SU-DHL-6 (cell line): ENCODE data around the gene ZNF385C.

Experiments
- H2AFZ ChIP-seq: fragments of 200-600 bp; sonication (generic); 2 replicates; pipeline ENCODE4 v1.6.1; 2014; ENCODE audit warnings: low read depth, mild to moderate bottlenecking, moderate library complexity, mixed read lengths, antibody characterized with exemption, low read length; ENCODE audit not compliant: severe bottlenecking
- H3F3A ChIP-seq: fragments of 200-600 bp; shearing (Covaris generic); 2 replicates; pipeline ENCODE4 v1.6.0; 2016; ENCODE audit warnings: antibody characterized with exemption, mild to moderate bottlenecking; ENCODE audit not compliant: insufficient read depth
- H3K27ac ChIP-seq: fragments of 200-600 bp; sonication (generic); 2 replicates; pipeline ENCODE4 v1.5.1; 2016; ENCODE audit warnings: low read depth, mild to moderate bottlenecking, low read length, moderate library complexity, mixed read lengths
- H3K27me3 ChIP-seq: fragments of 200-600 bp; sonication (generic), shearing (Covaris generic); 2 replicates; pipeline ENCODE4 v1.6.0; 2014; ENCODE audit warnings: mild to moderate bottlenecking, low read length
- H3K36me3 ChIP-seq: fragments of 200-600 bp; sonication (generic); 2 replicates; pipeline ENCODE4 v1.6.1; 2014; ENCODE audit warnings: mild to moderate bottlenecking, low read length, mixed read lengths
- H3K4me2 ChIP-seq: fragments of 300-600, 200-600 bp; shearing (Covaris generic), sonication (generic); 2 replicates; pipeline ENCODE4 v1.6.0; 2014; ENCODE audit warnings: low read length, low read depth, mild to moderate bottlenecking; ENCODE audit not compliant: poor library complexity, severe bottlenecking
- H3K4me3 ChIP-seq: fragments of 200-600 bp; sonication (generic); 2 replicates; pipeline ENCODE4 v1.5.1; 2014; ENCODE audit warnings: antibody characterized with exemption, low read length, mild to moderate bottlenecking, mixed read lengths; ENCODE audit not compliant: insufficient read depth, poor library complexity, severe bottlenecking
- H3K79me2 ChIP-seq: fragments of 200-600 bp; sonication (generic); 2 replicates; pipeline ENCODE4 v1.6.1; 2014; ENCODE audit warnings: mild to moderate bottlenecking, low read length, moderate library complexity; ENCODE audit not compliant: insufficient read depth
- H3K9ac ChIP-seq: fragments of 200-600 bp; sonication (generic); 2 replicates; pipeline ENCODE4 v1.7.0; 2014; ENCODE audit warnings: mild to moderate bottlenecking, low read length
- H3K9me2 ChIP-seq: fragments of 200-600 bp; sonication (generic); replicated peaks from 2 replicates; pipeline ENCODE4 v1.6.1; 2014; ENCODE audit warnings: low read length; ENCODE audit not compliant: insufficient read depth
- H3K9me3 ChIP-seq: fragments of 200-600 bp; sonication (generic); 2 replicates; pipeline ENCODE4 v1.6.1; 2014; ENCODE audit warnings: low read length, mixed read lengths; ENCODE audit not compliant: insufficient read depth
- H4K20me1 ChIP-seq: fragments of 200-600 bp; sonication (generic); 2 replicates; pipeline ENCODE4 v1.6.1; 2014; ENCODE audit warnings: low read depth, mild to moderate bottlenecking, antibody characterized with exemption, low read length, moderate library complexity, mixed read lengths
- EZH2phosphoT487 ChIP-seq: fragments of 200-600 bp; sonication (generic), shearing (Covaris generic); conservative IDR thresholded peaks from 2 replicates; pipeline ENCODE4 v1.6.1; 2018; ENCODE audit warnings: mild to moderate bottlenecking, antibody characterized with exemption, low read length, moderate library complexity, mixed read lengths
- TF ChIP-seq, protein P1 (sequence below): fragments of 200-600 bp; sonication (generic); IDR thresholded peaks from one replicate; pipeline ENCODE4 v1.5.1; 2017; ENCODE audit warnings: antibody characterized with exemption, mild to moderate bottlenecking, low read length, moderate library complexity; ENCODE audit not compliant: insufficient read depth, poor library complexity, severe bottlenecking

The ZNF385C gene

GRCh38 chr17:42094375-42095069 lies 3.8 kb downstream of the ZNF385C start:
- TF ChIP-seq EZH2phosphoT487 = no peak
- TF ChIP-seq, protein P1, sequence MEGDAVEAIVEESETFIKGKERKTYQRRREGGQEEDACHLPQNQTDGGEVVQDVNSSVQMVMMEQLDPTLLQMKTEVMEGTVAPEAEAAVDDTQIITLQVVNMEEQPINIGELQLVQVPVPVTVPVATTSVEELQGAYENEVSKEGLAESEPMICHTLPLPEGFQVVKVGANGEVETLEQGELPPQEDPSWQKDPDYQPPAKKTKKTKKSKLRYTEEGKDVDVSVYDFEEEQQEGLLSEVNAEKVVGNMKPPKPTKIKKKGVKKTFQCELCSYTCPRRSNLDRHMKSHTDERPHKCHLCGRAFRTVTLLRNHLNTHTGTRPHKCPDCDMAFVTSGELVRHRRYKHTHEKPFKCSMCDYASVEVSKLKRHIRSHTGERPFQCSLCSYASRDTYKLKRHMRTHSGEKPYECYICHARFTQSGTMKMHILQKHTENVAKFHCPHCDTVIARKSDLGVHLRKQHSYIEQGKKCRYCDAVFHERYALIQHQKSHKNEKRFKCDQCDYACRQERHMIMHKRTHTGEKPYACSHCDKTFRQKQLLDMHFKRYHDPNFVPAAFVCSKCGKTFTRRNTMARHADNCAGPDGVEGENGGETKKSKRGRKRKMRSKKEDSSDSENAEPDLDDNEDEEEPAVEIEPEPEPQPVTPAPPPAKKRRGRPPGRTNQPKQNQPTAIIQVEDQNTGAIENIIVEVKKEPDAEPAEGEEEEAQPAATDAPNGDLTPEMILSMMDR = no peak
- Histone ChIP-seq H3K9me2 (no peaks in the 10 kb centered on the region), H2AFZ (no peak overlapping the region), H3K27me3 (no peaks in the 10 kb centered on the region), H3K9me3 (no peaks in the 10 kb centered on the region), H4K20me1 (no peaks in the 10 kb centered on the region), H3K4me2 (no peak overlapping the region), H3K36me3 (no peaks in the 10 kb centered on the region), H3K79me2 (no peaks in the 10 kb centered on the region), H3K4me3 (no peak overlapping the region), H3K27ac (no peak overlapping the region), H3F3A (no peaks in the 10 kb centered on the region), H3K9ac (no peak overlapping the region)

GRCh38 chr17:42092939-42093338 lies 5.3 kb downstream of the ZNF385C start:
- Histone ChIP-seq H3K27me3 (no peaks in the 10 kb centered on the region), H3K36me3 (no peaks in the 10 kb centered on the region), H3K27ac (no peak overlapping the region), H3K9ac (no peak overlapping the region), H3K9me3 (no peaks in the 10 kb centered on the region), H3F3A (no peaks in the 10 kb centered on the region), H2AFZ (no peak overlapping the region), H3K9me2 (no peaks in the 10 kb centered on the region), H3K79me2 (no peaks in the 10 kb centered on the region), H3K4me3 (no peak overlapping the region), H3K4me2 (no peak overlapping the region), H4K20me1 (no peaks in the 10 kb centered on the region)
- TF ChIP-seq, protein P1 = no peak
- TF ChIP-seq EZH2phosphoT487 = no peak

DNA sequence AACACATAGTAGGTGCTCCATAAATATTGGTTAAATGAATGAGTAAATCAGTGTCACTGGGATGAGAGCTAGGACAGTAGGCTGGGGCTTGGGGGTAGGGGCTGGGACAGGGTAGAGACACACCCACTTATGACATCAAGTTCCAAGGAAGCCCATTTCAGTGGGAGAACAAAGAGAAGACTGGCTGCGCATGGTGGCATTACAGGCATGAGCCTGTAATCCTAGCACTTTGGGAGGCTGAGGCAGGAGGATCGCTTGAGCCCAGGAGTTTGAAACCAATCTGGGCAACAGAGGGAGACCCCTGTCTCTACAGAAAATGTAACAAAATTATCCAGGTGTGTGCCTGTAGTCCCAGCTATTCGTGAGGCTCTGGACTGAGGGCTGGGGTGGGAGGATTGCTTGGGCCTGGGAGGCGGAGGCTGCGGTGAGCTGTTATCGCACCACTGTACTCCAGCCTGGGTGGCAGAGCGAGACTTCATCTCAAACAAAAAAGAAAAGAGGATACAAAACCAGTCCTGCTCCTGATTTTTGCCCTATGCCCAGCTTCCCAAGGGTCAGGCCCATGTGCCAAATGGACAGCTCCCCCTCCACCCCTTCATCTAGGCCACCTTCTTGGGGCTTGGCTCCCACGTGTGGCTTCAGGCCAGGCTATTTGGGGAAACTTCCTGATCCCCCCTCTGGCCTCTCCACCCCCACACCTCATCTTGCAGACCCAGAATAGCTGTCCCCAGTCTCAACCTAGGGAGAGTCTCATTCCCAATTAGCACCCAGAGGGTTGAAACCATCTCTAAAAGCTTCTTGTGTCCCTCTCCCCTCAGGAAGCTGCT lies 7.1 kb downstream of the ZNF385C start:
- Histone ChIP-seq H3K79me2 (no peaks in the 10 kb centered on the region), H3K4me2 (no peak overlapping the region), H3K4me3 (no peak overlapping the region), H2AFZ (no peak overlapping the region), H3K36me3 (no peaks in the 10 kb centered on the region), H3F3A (no peaks in the 10 kb centered on the region), H3K27ac (no peak overlapping the region), H3K27me3 (no peaks in the 10 kb centered on the region), H4K20me1 (no peaks in the 10 kb centered on the region), H3K9me3 (no peaks in the 10 kb centered on the region), H3K9ac (no peak overlapping the region), H3K9me2 (no peaks in the 10 kb centered on the region)
- TF ChIP-seq, protein P1 = no peak
- no peak for TF ChIP-seq EZH2phosphoT487
